ENCODE results near the gene SMIM32. TPM values are rescaled to one million over a fixed set of nuclear protein-coding genes. Genes with fewer than 3 reads are reported as not detected.

SMIM32 gene
- total and polyA plus RNA-seq, 4 donors, result 0.02 TPM; not detected in 3

GRCh38 chr5:136194576-136194975 is 1.6 kb upstream of the SMIM32 start:
- H3K4me1 ChIP-seq (ENCODE audit: control insufficient read depth in 4 of 4, insufficient read depth in 4 of 4, low read length in 3 of 4), result peaks cover 13 to 21% (median 17%) of the 10 kb centered on the region in 4 donors
- TF ChIP-seq TAF1 (conservative IDR thresholded peaks at IDR 0.05) (no peak), SP1 (IDR thresholded peaks at IDR 0.05) (no peak)
- TF ChIP-seq, protein P1, sequence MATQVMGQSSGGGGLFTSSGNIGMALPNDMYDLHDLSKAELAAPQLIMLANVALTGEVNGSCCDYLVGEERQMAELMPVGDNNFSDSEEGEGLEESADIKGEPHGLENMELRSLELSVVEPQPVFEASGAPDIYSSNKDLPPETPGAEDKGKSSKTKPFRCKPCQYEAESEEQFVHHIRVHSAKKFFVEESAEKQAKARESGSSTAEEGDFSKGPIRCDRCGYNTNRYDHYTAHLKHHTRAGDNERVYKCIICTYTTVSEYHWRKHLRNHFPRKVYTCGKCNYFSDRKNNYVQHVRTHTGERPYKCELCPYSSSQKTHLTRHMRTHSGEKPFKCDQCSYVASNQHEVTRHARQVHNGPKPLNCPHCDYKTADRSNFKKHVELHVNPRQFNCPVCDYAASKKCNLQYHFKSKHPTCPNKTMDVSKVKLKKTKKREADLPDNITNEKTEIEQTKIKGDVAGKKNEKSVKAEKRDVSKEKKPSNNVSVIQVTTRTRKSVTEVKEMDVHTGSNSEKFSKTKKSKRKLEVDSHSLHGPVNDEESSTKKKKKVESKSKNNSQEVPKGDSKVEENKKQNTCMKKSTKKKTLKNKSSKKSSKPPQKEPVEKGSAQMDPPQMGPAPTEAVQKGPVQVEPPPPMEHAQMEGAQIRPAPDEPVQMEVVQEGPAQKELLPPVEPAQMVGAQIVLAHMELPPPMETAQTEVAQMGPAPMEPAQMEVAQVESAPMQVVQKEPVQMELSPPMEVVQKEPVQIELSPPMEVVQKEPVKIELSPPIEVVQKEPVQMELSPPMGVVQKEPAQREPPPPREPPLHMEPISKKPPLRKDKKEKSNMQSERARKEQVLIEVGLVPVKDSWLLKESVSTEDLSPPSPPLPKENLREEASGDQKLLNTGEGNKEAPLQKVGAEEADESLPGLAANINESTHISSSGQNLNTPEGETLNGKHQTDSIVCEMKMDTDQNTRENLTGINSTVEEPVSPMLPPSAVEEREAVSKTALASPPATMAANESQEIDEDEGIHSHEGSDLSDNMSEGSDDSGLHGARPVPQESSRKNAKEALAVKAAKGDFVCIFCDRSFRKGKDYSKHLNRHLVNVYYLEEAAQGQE (IDR thresholded peaks at IDR 0.05), result no peak
- H3K36me3 ChIP-seq (ENCODE audit: control insufficient read depth in 4 of 4, insufficient read depth in 3 of 4, low read depth in 1 of 4, low read length in 3 of 4), result no peaks in the 10 kb centered on the region
- H3K9ac ChIP-seq (ENCODE audit: low read depth in 1 of 2, low read length in 2 of 2), result no peak overlapping the region
- H3K27ac ChIP-seq (ENCODE audit: low read depth in 1 of 2, low read length in 2 of 2), result no peak overlapping the region
- peaks cover 0 to 5% (median 0%) of the 10 kb centered on the region in 4 donors for H3K27me3 ChIP-seq (ENCODE audit: control insufficient read depth in 4 of 4, insufficient read depth in 4 of 4, low read length in 3 of 4)
- no peak overlapping the region for H3K4me3 ChIP-seq (ENCODE audit: low read depth in 1 of 3, low read length in 3 of 3)
- WGBS, result 94% methylated on average over 3 of the region's 3 CpGs
- DNase-seq (ENCODE audit: low spot score), result peak; percentile 13
- H3K9me3 ChIP-seq (ENCODE audit: control insufficient read depth in 4 of 4, low read length in 3 of 4), result no peaks in the 10 kb centered on the region

GRCh38 chr5:136193322-136193935 is 467 bp upstream of the SMIM32 start:
- no peak overlapping the region for H3K9ac ChIP-seq (ENCODE audit: low read depth in 1 of 2, low read length in 2 of 2)
- no peak overlapping the region for H3K27ac ChIP-seq (ENCODE audit: low read depth in 1 of 2, low read length in 2 of 2)
- no peaks in the 10 kb centered on the region for H3K9me3 ChIP-seq (ENCODE audit: control insufficient read depth in 4 of 4, low read length in 3 of 4)
- peak overlapping the region in 1 of 3 donors; percentile 49 for H3K4me3 ChIP-seq (ENCODE audit: low read depth in 1 of 3, low read length in 3 of 3)
- H3K4me1 ChIP-seq (ENCODE audit: control insufficient read depth in 4 of 4, insufficient read depth in 4 of 4, low read length in 3 of 4), result peaks cover 13 to 21% (median 17%) of the 10 kb centered on the region in 4 donors
- 48% methylated on average over 18 of the region's 18 CpGs for WGBS
- peak; percentile 21 for DNase-seq (ENCODE audit: low spot score)
- TF ChIP-seq RXRA (IDR thresholded peaks at IDR 0.05) (no peak), YY1 (IDR thresholded peaks at IDR 0.05) (no peak), FOXA1 (IDR thresholded peaks at IDR 0.05) (no peak), JUND (IDR thresholded peaks at IDR 0.05) (no peak), HNF4G (IDR thresholded peaks at IDR 0.05) (no peak), GABPA (IDR thresholded peaks at IDR 0.05 in 1 of 2, conservative IDR thresholded peaks at IDR 0.05 in 1 of 2) (no peak), RAD21 (IDR thresholded peaks at IDR 0.05) (no peak), TAF1 (conservative IDR thresholded peaks at IDR 0.05) (no peak), ATF3 (IDR thresholded peaks at IDR 0.05) (no peak), SP1 (IDR thresholded peaks at IDR 0.05) (no peak), EGR1 (IDR thresholded peaks at IDR 0.05; ENCODE audit: low read depth in 2 of 2) (no peak), HNF4A (conservative IDR thresholded peaks at IDR 0.05) (no peak)
- TF ChIP-seq, protein P2, sequence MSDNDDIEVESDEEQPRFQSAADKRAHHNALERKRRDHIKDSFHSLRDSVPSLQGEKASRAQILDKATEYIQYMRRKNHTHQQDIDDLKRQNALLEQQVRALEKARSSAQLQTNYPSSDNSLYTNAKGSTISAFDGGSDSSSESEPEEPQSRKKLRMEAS (IDR thresholded peaks at IDR 0.05), result no peak
- TF ChIP-seq, protein P3, sequence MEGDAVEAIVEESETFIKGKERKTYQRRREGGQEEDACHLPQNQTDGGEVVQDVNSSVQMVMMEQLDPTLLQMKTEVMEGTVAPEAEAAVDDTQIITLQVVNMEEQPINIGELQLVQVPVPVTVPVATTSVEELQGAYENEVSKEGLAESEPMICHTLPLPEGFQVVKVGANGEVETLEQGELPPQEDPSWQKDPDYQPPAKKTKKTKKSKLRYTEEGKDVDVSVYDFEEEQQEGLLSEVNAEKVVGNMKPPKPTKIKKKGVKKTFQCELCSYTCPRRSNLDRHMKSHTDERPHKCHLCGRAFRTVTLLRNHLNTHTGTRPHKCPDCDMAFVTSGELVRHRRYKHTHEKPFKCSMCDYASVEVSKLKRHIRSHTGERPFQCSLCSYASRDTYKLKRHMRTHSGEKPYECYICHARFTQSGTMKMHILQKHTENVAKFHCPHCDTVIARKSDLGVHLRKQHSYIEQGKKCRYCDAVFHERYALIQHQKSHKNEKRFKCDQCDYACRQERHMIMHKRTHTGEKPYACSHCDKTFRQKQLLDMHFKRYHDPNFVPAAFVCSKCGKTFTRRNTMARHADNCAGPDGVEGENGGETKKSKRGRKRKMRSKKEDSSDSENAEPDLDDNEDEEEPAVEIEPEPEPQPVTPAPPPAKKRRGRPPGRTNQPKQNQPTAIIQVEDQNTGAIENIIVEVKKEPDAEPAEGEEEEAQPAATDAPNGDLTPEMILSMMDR (IDR thresholded peaks at IDR 0.05; ENCODE audit: low read depth, low read length, missing input control), result no peak
- TF ChIP-seq, protein P1 (IDR thresholded peaks at IDR 0.05), result no peak
- TF ChIP-seq, protein P4, sequence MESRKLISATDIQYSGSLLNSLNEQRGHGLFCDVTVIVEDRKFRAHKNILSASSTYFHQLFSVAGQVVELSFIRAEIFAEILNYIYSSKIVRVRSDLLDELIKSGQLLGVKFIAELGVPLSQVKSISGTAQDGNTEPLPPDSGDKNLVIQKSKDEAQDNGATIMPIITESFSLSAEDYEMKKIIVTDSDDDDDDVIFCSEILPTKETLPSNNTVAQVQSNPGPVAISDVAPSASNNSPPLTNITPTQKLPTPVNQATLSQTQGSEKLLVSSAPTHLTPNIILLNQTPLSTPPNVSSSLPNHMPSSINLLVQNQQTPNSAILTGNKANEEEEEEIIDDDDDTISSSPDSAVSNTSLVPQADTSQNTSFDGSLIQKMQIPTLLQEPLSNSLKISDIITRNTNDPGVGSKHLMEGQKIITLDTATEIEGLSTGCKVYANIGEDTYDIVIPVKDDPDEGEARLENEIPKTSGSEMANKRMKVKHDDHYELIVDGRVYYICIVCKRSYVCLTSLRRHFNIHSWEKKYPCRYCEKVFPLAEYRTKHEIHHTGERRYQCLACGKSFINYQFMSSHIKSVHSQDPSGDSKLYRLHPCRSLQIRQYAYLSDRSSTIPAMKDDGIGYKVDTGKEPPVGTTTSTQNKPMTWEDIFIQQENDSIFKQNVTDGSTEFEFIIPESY (IDR thresholded peaks at IDR 0.05), result no peak
- H3K27me3 ChIP-seq (ENCODE audit: control insufficient read depth in 4 of 4, insufficient read depth in 4 of 4, low read length in 3 of 4), result peaks cover 0 to 5% (median 0%) of the 10 kb centered on the region in 4 donors
- H3K36me3 ChIP-seq (ENCODE audit: control insufficient read depth in 4 of 4, insufficient read depth in 3 of 4, low read depth in 1 of 4, low read length in 3 of 4), result no peaks in the 10 kb centered on the region
